HepG2 (cell line): Measurements from ENCODE around the gene DSCAML1.
"Not testable (repeated sequence)": the region's sequence is repeated elsewhere in the genome, so short reads cannot be mapped to it uniquely, and the experiment has no call there.

Experiments
- AGO2 ChIP-seq: fragments of 200-400 bp; formaldehyde crosslinking; optimal IDR thresholded peaks from 2 replicates; pipeline ENCODE3; 2017; ENCODE audit warnings: mild to moderate bottlenecking, low read depth, low read length, moderate library complexity
- CREM ChIP-seq, 2 experiments: sonication (generic) in 1 of 2; formaldehyde crosslinking in 1 of 2; IDR thresholded peaks; 2 replicates each; pipeline versions ENCODE4 v1.4.0 to v1.6.1; 2016 to 2020; ENCODE audit warnings: antibody characterized with exemption in 1 of 2, mild to moderate bottlenecking in 1 of 2, missing genetic modification reagents in 1 of 2
- FOXO1 ChIP-seq: sonication (generic); formaldehyde crosslinking; IDR thresholded peaks from 2 replicates; pipeline ENCODE4 v1.4.0; 2020; ENCODE audit warnings: missing genetic modification reagents
- FOXP1 ChIP-seq, 2 experiments: fragments of 450-650 bp in 1 of 2; IDR thresholded peaks; 2 replicates each; pipeline ENCODE4 v1.6.1; 2017 to 2018; ENCODE audit warnings: antibody characterized with exemption in 1 of 2
- POLR2A ChIP-seq, 2 experiments: IDR thresholded peaks; 2 replicates each; pipeline ENCODE4 v1.6.1; 2011; ENCODE audit warnings: low read depth in 2 of 2, low read length in 2 of 2, mild to moderate bottlenecking in 1 of 2, moderate library complexity in 1 of 2; ENCODE audit not compliant: insufficient read depth in 1 of 2
- RFX3 ChIP-seq: IDR thresholded peaks from 2 replicates; pipeline ENCODE4 v1.6.1; 2016; ENCODE audit warnings: missing biosample characterization, missing genetic modification reagents
- ZNF431 ChIP-seq: sonication (generic); formaldehyde crosslinking; IDR thresholded peaks from 2 replicates; pipeline ENCODE4 v1.9.0; 2022; ENCODE audit warnings: missing genetic modification reagents, low read depth, mild to moderate bottlenecking, borderline replicate concordance
- TF ChIP-seq, protein P1 (sequence below): sonication (generic); formaldehyde crosslinking; IDR thresholded peaks from 2 replicates; pipeline ENCODE4 v1.4.0; 2020; ENCODE audit warnings: missing genetic modification reagents
- TF ChIP-seq, protein P2 (sequence below): sonication (generic); formaldehyde crosslinking; IDR thresholded peaks from 2 replicates; pipeline ENCODE4 v1.4.0; 2020; ENCODE audit warnings: mild to moderate bottlenecking, missing genetic modification reagents

GRCh38 chr11:117456721-117457029 lies 340.3 kb downstream of the DSCAML1 start:
- TF ChIP-seq FOXO1 (CRISPR knock-in tag); AGO2; FOXP1 (IDR thresholded peaks at IDR 0.05); FOXP1 (CRISPR knock-in tag; IDR thresholded peaks at IDR 0.05); CREM (IDR thresholded peaks at IDR 0.05); CREM (CRISPR knock-in tag; IDR thresholded peaks at IDR 0.05); POLR2A (IDR thresholded peaks at IDR 0.05; ENCODE audit: insufficient read depth in 1 of 2, low read depth in 2 of 2, low read length in 2 of 2); ZNF431 (CRISPR knock-in tag); RFX3 (CRISPR knock-in tag): not testable (repeated sequence)
- TF ChIP-seq, protein P1, sequence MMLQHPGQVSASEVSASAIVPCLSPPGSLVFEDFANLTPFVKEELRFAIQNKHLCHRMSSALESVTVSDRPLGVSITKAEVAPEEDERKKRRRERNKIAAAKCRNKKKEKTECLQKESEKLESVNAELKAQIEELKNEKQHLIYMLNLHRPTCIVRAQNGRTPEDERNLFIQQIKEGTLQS (CRISPR knock-in tag): not testable (repeated sequence)
- TF ChIP-seq, protein P2, sequence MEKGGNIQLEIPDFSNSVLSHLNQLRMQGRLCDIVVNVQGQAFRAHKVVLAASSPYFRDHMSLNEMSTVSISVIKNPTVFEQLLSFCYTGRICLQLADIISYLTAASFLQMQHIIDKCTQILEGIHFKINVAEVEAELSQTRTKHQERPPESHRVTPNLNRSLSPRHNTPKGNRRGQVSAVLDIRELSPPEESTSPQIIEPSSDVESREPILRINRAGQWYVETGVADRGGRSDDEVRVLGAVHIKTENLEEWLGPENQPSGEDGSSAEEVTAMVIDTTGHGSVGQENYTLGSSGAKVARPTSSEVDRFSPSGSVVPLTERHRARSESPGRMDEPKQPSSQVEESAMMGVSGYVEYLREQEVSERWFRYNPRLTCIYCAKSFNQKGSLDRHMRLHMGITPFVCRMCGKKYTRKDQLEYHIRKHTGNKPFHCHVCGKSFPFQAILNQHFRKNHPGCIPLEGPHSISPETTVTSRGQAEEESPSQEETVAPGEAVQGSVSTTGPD: not testable (repeated sequence)
